SK-N-SH (cell line): Measurements from ENCODE around the gene LDB2.

Experiments used
- CHD2 ChIP-seq: fragments of 150-350 bp; IDR thresholded peaks from 2 replicates; pipeline ENCODE4 v1.6.1; 2018; ENCODE audit warnings: low read length; ENCODE audit not compliant: partially characterized antibody
- CTCF ChIP-seq: fragments of 200-600 bp; sonication (generic); IDR thresholded peaks from 2 replicates; pipeline ENCODE4 v1.6.1; 2017; ENCODE audit warnings: antibody characterized with exemption, mild to moderate bottlenecking, moderate library complexity
- IRF3 ChIP-seq: fragments of 150-350 bp; IDR thresholded peaks from 2 replicates; pipeline ENCODE4 v1.6.1; 2016; ENCODE audit warnings: mild to moderate bottlenecking, low read depth, low read length
- JUND ChIP-seq: IDR thresholded peaks from 2 replicates; pipeline ENCODE4 v1.4.0; 2012
- MAX ChIP-seq: IDR thresholded peaks from 2 replicates; pipeline ENCODE4 v1.4.0; 2012; ENCODE audit warnings: low read depth
- NFIC ChIP-seq: IDR thresholded peaks from 2 replicates; pipeline ENCODE4 v1.4.0; 2012; ENCODE audit warnings: borderline replicate concordance
- POLR2AphosphoS5 ChIP-seq: IDR thresholded peaks from 2 replicates; pipeline ENCODE4 v1.6.1; 2012; ENCODE audit warnings: low read depth, low read length
- RCOR1 ChIP-seq: fragments of 150-350 bp; IDR thresholded peaks from 2 replicates; pipeline ENCODE4 v1.6.1; 2017; ENCODE audit warnings: antibody characterized with exemption, low read length

GRCh38 chr4:16833722-16834121 is 64.7 kb downstream of the LDB2 start:
- TF ChIP-seq IRF3 (no peak), CTCF (no peak), CHD2 (no peak), MAX (no peak), JUND (no peak), POLR2AphosphoS5 (no peak), RCOR1 (no peak), NFIC (no peak)
